Measurements from ENCODE around the gene AZIN2.

DNA sequence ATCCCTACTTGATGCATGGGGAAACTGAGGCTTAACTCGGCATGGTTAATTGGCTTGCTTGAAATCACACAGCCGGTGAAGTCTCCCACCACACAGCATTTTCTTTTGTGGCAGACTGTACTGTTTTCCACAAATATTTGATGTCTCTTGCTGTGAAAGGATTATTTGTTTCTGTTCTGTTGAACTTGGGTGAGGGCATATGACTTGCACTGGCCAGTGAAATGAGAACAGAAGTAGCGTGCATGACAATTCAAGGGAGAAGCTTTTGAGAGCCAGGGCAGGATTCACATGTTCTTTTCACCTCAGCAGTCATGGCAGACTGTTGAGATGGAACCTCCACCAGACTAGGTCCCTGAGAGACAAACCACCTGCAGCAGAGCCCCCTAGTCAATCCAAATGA lies 32.5 kb upstream of the AZIN2 start:
- TF ChIP-seq, protein P1, sequence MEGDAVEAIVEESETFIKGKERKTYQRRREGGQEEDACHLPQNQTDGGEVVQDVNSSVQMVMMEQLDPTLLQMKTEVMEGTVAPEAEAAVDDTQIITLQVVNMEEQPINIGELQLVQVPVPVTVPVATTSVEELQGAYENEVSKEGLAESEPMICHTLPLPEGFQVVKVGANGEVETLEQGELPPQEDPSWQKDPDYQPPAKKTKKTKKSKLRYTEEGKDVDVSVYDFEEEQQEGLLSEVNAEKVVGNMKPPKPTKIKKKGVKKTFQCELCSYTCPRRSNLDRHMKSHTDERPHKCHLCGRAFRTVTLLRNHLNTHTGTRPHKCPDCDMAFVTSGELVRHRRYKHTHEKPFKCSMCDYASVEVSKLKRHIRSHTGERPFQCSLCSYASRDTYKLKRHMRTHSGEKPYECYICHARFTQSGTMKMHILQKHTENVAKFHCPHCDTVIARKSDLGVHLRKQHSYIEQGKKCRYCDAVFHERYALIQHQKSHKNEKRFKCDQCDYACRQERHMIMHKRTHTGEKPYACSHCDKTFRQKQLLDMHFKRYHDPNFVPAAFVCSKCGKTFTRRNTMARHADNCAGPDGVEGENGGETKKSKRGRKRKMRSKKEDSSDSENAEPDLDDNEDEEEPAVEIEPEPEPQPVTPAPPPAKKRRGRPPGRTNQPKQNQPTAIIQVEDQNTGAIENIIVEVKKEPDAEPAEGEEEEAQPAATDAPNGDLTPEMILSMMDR (conservative IDR thresholded peaks at IDR 0.05; ENCODE audit: low read length): no peak
- TF ChIP-seq EZH2phosphoT487 (IDR thresholded peaks at IDR 0.05; ENCODE audit: borderline replicate concordance): no peak
